ENCODE measurements around the gene SDHC.

SDHC gene

DNA sequence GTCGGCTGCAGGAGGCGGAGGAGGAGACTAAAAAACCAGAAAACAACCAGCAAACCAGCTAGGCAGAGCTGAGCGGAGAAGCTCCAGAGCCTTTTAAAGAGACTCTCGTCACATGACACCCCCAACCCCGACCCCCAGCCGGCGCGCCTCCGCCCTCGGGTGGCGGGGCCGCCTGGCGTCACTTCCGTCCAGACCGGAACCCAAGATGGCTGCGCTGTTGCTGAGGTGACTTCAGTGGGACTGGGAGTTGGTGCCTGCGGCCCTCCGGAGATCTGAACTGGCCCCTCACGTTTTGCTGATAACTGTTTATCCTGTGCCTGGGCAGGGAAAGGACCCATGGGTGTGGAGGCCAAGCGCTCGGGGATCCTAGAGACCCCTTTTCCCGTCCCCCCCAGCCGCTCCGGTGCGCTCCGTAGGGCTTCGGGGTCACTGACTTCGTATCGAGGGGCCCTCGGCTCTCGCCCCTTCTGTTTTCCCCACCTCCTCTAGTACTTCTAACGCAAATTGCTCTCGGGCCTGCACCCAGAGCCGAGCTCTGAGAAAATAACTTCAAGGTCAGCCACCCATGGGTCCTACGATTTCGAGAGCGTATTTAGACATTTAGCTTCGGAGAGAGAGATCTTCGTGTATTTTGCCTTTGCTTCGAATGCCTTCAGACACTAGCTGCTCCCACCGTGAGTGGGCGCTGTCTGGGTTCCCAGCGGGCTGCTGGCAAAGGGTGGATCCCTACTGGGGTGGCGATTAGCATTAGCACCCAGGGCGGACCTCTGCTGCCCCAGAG lies at the start of gene SDHC:
TSS of gene SDHC (plus strand) at position 181 of the 781 bp plus-strand sequence. CDS start at position 206, 25 bp downstream.
- H3K4me1 Mint-ChIP-seq = peaks cover 29% of the 10 kb centered on the region
- H3K27ac Mint-ChIP-seq = peak within 1 kb of the TSS; percentile 93
- no peaks in the 10 kb centered on the region for H3K9me3 Mint-ChIP-seq
- H3K4me3 Mint-ChIP-seq = peak within 1 kb of the TSS; percentile 97
- CTCF ChIA-PET = interaction anchor here (0.9 to 2.0 kb wide), 6 partner anchors 8 to 149 kb away, joined by 3 to 6 read pairs (median 4); partner anchors contain the start of genes CFAP126 and PPOX
- DNase-seq = peak; percentile 95
- peaks cover 10% of the 10 kb centered on the region for H3K27me3 Mint-ChIP-seq
- peaks cover 4% of the 10 kb centered on the region for H3K36me3 Mint-ChIP-seq

DNA sequence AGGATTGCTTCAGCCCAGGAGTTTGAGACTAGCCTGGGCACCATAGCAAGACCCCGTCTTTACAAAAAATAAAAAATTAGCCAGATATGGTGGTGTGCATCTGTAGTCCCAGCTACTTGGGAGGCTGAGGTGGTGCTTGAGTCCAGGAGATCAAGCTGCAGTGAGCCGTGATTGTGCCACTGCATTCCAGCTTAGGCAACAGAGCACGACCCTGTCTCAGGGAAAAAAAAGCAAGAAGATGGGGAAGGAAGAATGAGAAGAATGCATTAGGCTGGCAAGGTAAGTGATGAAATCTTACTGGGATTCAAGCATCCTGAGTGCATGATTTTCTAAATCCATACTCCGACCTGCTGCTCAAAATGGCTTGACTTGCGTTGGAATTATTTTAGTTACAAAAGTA lies 48.9 kb upstream of the SDHC start:
- Mint-ChIP-seq H3K36me3 (no peaks in the 10 kb centered on the region), H3K4me3 (no peak overlapping the region), H3K9me3 (no peaks in the 10 kb centered on the region), H3K4me1 (peaks cover 14% of the 10 kb centered on the region), H3K27me3 (peaks cover 45% of the 10 kb centered on the region), H3K27ac (no peak overlapping the region)
- DNase-seq = no peak
- CTCF ChIA-PET = interaction anchor here (1.0 kb wide), 1 partner anchor 84 kb away, joined by 3 read pairs; no protein-coding TSS in a partner anchor

DNA sequence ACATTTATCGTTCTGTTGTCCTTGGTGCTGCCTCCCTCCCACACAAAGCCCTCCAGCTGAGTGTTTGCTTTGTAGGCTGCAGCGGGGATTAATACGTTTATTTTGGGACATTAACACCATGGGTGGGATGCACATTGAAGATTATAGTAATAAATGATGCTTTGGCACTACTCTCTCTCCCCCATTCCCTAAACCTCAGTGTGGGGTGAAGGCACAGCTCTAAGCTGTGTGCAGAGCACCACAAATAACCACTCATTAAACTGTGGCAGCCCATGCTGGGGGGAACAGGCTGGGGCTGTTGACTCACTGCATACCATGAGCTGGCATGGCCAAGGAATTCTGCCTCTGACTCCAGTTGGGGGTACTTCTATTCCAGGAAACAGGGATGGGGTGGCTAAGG lies 48.0 kb upstream of the SDHC start:
- CTCF ChIA-PET = interaction anchor here (1.0 kb wide), 2 partner anchors 24 to 85 kb away, joined by 3 read pairs; no protein-coding TSS in a partner anchor
- H3K4me3 Mint-ChIP-seq = no peak overlapping the region
- H3K4me1 Mint-ChIP-seq = peaks cover 7% of the 10 kb centered on the region
- no peak overlapping the region for H3K27ac Mint-ChIP-seq
- H3K27me3 Mint-ChIP-seq = peaks cover 39% of the 10 kb centered on the region
- no peak for DNase-seq
- H3K36me3 Mint-ChIP-seq = no peaks in the 10 kb centered on the region
- H3K9me3 Mint-ChIP-seq = no peaks in the 10 kb centered on the region

DNA sequence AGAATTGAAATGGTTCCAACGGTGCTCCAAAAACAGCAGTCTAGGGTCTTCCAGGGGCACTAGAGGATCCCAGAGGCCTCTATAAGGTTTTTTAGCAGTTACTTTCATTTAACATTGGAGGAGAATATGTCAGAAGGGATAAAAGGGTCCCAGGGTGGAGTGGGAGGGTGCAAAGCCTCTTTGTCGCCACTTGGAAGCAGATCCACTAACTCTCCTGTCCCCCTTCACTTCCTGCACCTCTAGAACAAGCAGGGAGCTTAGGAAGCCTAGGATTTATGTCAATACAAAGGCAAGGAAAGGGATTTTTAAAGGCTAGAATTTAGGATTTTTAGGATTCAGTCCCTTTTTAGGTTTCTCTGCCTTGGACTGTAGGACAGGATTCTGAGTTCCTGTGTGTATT lies 47.3 kb upstream of the SDHC start:
- Mint-ChIP-seq H3K27me3 (peaks cover 38% of the 10 kb centered on the region), H3K36me3 (no peaks in the 10 kb centered on the region), H3K27ac (no peak overlapping the region), H3K9me3 (no peaks in the 10 kb centered on the region), H3K4me3 (no peak overlapping the region), H3K4me1 (peaks cover 2% of the 10 kb centered on the region)
- CTCF ChIA-PET = interaction anchor here (1.0 kb wide), 1 partner anchor 23 kb away, joined by 3 read pairs; no protein-coding TSS in a partner anchor
- no peak for DNase-seq

DNA sequence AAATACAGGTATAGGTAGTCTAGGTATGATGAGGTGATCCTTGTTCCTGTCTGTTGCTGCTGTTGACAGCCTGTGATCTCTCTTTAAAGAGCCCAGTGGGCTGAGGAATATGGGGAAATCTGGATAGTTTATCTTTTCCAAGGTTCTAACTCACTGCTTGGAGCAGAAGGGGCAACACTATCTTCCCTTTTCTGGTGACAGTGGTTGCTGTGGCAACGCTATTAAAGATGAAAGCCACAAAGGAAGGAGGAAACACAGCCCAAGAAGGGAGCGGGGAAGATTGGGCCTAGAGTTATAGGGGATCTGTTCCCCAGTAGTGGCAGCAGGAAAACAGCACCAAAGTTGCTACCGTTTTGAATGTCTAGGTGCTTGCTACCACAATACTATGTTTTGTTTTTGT lies 46.9 kb upstream of the SDHC start:
- Mint-ChIP-seq H3K27me3 (peaks cover 37% of the 10 kb centered on the region), H3K4me1 (peaks cover 2% of the 10 kb centered on the region), H3K27ac (no peak overlapping the region), H3K4me3 (no peak overlapping the region), H3K36me3 (no peaks in the 10 kb centered on the region), H3K9me3 (no peaks in the 10 kb centered on the region)
- DNase-seq = no peak
- CTCF ChIA-PET = no interaction called here

DNA sequence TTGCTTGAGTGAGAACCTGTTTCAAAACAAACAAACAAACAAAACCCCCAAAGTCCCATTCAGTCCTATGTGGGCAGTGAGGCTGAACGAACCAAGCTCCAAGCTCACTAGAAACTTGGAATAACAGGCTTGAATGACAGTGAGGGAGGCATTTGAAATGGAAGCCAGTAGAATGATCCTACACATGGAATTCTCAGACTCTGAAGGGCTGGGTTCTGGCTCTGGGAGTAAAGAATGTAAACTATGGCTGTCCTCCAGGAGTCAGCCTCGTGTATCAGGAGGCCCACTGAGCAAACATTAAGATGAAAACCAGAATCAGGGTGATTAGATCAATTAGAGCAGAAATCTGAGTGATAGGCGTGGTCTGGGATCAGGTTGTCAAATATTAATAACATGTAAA lies 40.8 kb upstream of the SDHC start:
- DNase-seq = no peak
- CTCF ChIA-PET = interaction anchor here (1.2 kb wide), 2 partner anchors 43 to 109 kb away, joined by 3 to 4 read pairs; no protein-coding TSS in a partner anchor
- H3K27me3 Mint-ChIP-seq = peaks cover 43% of the 10 kb centered on the region
- no peaks in the 10 kb centered on the region for H3K4me1 Mint-ChIP-seq
- H3K27ac Mint-ChIP-seq = no peak overlapping the region
- H3K4me3 Mint-ChIP-seq = no peak overlapping the region
- no peaks in the 10 kb centered on the region for H3K9me3 Mint-ChIP-seq
- no peaks in the 10 kb centered on the region for H3K36me3 Mint-ChIP-seq

DNA sequence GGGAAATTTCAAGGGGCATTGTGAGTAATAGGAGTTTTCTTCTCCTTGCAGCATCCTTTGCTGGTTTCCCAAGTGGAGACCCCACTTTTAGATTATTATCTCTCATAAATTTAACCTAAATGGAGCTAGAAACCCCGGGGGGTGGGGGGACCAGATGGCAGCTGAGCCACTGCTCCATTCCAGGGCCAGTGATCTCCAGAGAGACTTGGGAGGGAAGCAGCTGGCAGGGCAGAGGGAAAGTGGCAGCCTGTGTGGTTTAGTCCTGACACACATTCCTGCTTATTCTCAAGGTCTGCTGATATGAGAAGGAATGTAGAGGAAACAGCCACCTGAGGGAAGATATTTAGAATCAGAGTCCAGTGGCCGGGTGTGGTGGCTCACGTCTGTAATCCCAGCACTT lies 39.3 kb upstream of the SDHC start:
- no peaks in the 10 kb centered on the region for H3K4me1 Mint-ChIP-seq
- no peak overlapping the region for H3K4me3 Mint-ChIP-seq
- no peaks in the 10 kb centered on the region for H3K9me3 Mint-ChIP-seq
- peaks cover 47% of the 10 kb centered on the region for H3K27me3 Mint-ChIP-seq
- H3K36me3 Mint-ChIP-seq = no peaks in the 10 kb centered on the region
- no peak overlapping the region for H3K27ac Mint-ChIP-seq
- no peak for DNase-seq
- CTCF ChIA-PET = no interaction called here

DNA sequence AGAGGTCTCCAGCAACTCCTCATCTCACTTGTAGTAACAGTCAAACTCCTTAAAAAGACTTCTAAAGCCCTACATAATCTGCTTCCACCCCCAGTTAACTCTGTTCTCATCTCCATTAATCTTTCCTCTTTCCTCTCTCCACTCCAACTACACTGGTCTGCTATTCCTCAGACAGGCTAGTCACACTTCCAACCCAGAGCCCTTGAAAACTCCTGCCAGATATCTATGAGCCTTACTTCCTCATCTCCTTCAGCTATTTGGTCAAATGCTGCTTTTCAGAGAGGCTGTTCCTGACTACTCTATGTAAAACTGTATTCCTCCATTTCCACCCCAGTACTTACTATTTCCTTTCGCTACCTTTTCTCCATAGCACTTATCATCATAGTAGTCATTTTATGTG lies 31.2 kb upstream of the SDHC start:
- no peak overlapping the region for H3K27ac Mint-ChIP-seq

GRCh38 chr1:161285113-161285512 lies 29.1 kb upstream of the SDHC start:
- CTCF ChIA-PET = no interaction called here
- Mint-ChIP-seq H3K4me3 (no peak overlapping the region), H3K27me3 (peaks cover 28% of the 10 kb centered on the region), H3K9me3 (no peaks in the 10 kb centered on the region), H3K27ac (no peak overlapping the region), H3K36me3 (no peaks in the 10 kb centered on the region), H3K4me1 (no peaks in the 10 kb centered on the region)
- DNase-seq = no peak

More for the DNA sequence above, 31.2 kb upstream of the SDHC start:
- peaks cover 32% of the 10 kb centered on the region for H3K27me3 Mint-ChIP-seq
- no peak for DNase-seq
- H3K36me3 Mint-ChIP-seq = no peaks in the 10 kb centered on the region
- no peaks in the 10 kb centered on the region for H3K9me3 Mint-ChIP-seq
- no peak overlapping the region for H3K4me3 Mint-ChIP-seq
- no peaks in the 10 kb centered on the region for H3K4me1 Mint-ChIP-seq
- CTCF ChIA-PET = interaction anchor here (0.7 to 1.5 kb wide), 4 partner anchors 8 to 99 kb away, joined by 3 to 4 read pairs (median 3); partner anchors contain the start of gene TOMM40L

GRCh38 chr1:161285521-161285920 lies 28.7 kb upstream of the SDHC start:
- Mint-ChIP-seq H3K27ac (no peak overlapping the region), H3K36me3 (no peaks in the 10 kb centered on the region), H3K4me3 (no peak overlapping the region), H3K9me3 (no peaks in the 10 kb centered on the region), H3K4me1 (no peaks in the 10 kb centered on the region), H3K27me3 (peaks cover 28% of the 10 kb centered on the region)
- CTCF ChIA-PET = no interaction called here
- no peak for DNase-seq

DNA sequence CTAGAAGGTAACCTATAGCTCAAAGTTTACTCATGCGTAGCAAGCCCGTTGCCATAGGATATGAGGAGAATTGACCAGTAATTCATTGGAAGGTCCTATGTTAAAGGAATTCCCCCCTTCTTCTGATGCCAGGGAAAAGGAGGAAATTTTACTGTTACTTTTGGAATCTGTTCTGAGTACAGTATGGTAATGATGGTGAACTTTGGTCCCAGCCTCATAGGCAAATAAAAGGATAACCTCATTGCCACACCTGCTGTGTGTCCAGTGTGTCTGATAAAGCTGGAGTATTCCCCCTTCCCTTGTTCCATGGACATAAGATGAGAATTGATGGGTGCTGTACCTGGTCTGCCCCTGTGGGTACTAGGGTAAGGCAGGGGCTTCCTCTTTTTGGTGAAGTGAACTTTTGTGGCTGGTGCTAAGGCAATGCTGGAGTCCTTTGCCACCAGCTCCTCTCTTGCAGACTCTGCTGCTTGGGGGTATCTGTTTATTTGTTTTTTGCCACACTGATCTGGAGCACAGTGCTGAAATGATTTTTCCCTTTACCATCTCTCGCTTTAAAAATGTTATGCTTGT lies 26.6 kb upstream of the SDHC start:
- H3K9me3 Mint-ChIP-seq = no peaks in the 10 kb centered on the region

DNA sequence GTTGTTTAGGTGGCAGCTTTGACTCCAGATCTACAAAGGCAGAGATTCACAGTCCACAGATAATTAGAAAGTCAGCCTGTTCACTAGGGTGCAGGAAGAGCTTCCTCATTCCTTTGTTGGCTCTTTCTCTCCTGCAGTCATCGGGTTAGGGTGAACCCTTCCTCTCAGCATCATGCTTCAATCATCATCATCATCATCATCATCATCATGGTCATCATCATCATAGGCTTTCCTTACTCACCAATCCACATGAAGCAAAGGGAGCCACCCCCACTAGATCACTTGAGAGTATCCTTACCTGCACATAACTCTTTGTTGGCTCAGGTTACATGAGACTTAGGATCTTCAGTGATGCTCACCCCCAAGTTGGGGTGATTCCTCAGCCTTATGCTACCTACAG lies 23.4 kb upstream of the SDHC start:
- Mint-ChIP-seq H3K36me3 (peaks cover 6% of the 10 kb centered on the region), H3K27me3 (peaks cover 4% of the 10 kb centered on the region), H3K27ac (no peak overlapping the region), H3K9me3 (no peaks in the 10 kb centered on the region), H3K4me3 (no peak overlapping the region), H3K4me1 (no peaks in the 10 kb centered on the region)
- no peak for DNase-seq
- CTCF ChIA-PET = interaction anchor here (0.6 to 7.0 kb wide), 29 partner anchors 8 to 125 kb away, joined by 3 to 82 read pairs (median 5); partner anchors contain the start of genes APOA2, NDUFS2 and TOMM40L

More for the DNA sequence above, 26.6 kb upstream of the SDHC start:
- H3K27me3 Mint-ChIP-seq = peaks cover 27% of the 10 kb centered on the region
- H3K36me3 Mint-ChIP-seq = peaks cover 6% of the 10 kb centered on the region
- H3K27ac Mint-ChIP-seq = no peak overlapping the region
- no peak for DNase-seq
- no peaks in the 10 kb centered on the region for H3K4me1 Mint-ChIP-seq
- H3K4me3 Mint-ChIP-seq = no peak overlapping the region
- CTCF ChIA-PET = interaction anchor here (0.7 to 1.5 kb wide), 4 partner anchors 58 to 454 kb away, joined by 3 to 4 read pairs (median 4); no protein-coding TSS in a partner anchor

DNA sequence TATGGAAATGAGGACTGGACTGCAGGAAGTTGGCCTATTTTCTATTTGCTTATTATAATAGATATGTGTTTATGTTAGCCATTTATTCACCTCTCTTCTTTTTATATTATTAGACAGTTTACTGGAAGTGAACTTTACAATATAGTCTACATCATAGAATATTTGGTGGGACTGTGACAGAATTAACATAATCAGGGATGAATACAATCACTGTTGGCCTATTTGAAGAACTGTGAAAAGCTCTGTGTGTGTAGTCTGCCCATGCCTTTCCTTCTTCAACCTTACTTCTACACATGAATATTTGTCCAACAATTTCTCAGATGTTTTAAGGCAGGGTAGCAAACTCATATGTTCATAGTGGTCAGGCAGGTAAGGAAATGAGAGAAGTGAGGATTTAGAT lies 16.8 kb upstream of the SDHC start:
- Mint-ChIP-seq H3K4me1 (peaks cover 12% of the 10 kb centered on the region), H3K9me3 (no peaks in the 10 kb centered on the region), H3K27ac (no peak overlapping the region), H3K27me3 (no peaks in the 10 kb centered on the region), H3K4me3 (no peak overlapping the region), H3K36me3 (no peaks in the 10 kb centered on the region)
- no peak for DNase-seq
- CTCF ChIA-PET = no interaction called here

DNA sequence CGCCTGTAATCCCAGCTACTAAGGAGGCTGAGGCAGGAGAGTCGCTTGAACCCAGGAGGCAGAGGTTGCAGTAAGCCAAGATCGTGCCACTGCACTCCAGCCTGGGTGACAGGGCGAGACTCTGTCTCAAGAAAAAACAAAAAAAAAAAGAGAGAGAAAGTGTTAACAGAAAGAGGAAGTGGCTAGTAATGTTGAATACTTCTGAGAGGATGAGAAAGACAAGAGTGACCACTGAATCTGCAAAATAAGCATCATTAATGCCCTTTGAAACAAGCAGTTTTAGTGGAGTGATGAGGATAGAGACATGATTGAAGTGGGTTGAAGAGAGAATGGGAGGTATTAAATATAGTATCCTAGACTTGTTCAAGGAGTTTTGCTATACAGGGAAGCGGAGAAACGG lies 16.1 kb upstream of the SDHC start:
- Mint-ChIP-seq H3K36me3 (no peaks in the 10 kb centered on the region), H3K4me3 (no peak overlapping the region), H3K27ac (no peak overlapping the region), H3K27me3 (no peaks in the 10 kb centered on the region), H3K9me3 (no peaks in the 10 kb centered on the region), H3K4me1 (peaks cover 12% of the 10 kb centered on the region)
- CTCF ChIA-PET = no interaction called here
- DNase-seq = no peak

DNA sequence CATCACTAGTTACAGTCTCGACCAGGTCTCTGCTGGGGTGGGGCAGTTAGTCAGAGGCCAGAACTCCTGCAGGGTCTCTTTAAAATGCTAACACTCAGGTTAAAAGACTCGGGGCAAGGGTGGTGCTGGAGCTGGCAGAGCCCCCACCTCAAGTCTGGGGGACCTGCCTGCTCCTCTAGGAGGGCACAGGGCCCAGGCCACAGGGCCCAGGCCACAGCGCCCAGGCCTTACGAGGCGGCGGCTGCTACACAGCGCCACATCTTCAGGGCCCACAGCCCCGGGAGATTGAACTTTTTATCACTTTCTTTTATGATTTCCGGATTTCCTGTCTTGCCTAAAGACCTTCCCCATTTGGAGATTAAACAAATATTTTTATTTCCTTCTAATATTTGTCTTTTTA lies 14.8 kb upstream of the SDHC start:
- Mint-ChIP-seq H3K27ac (no peak overlapping the region), H3K27me3 (no peaks in the 10 kb centered on the region), H3K36me3 (peaks cover under 1% of the 10 kb centered on the region), H3K4me1 (peaks cover 24% of the 10 kb centered on the region), H3K4me3 (no peak overlapping the region), H3K9me3 (no peaks in the 10 kb centered on the region)
- CTCF ChIA-PET = no interaction called here
- no peak for DNase-seq
